Lower leg skin (tissue), 3 donors: Measurements from ENCODE around the gene AFF4.

Source experiments
- CTCF ChIP-seq, 3 donors: fragments of 450-650 bp; IDR thresholded peaks; one replicate each; pipeline ENCODE4 v1.5.1; 2016; ENCODE audit warnings: antibody characterized with exemption in 3 of 3, mild to moderate bottlenecking in 3 of 3, moderate library complexity in 2 of 3
- POLR2A ChIP-seq, 2 donors: fragments of 450-650 bp; IDR thresholded peaks; one replicate each; pipeline ENCODE4 v1.6.1; 2016 to 2017; ENCODE audit warnings: antibody characterized with exemption in 2 of 2, mild to moderate bottlenecking in 1 of 2, moderate library complexity in 1 of 2

DNA sequence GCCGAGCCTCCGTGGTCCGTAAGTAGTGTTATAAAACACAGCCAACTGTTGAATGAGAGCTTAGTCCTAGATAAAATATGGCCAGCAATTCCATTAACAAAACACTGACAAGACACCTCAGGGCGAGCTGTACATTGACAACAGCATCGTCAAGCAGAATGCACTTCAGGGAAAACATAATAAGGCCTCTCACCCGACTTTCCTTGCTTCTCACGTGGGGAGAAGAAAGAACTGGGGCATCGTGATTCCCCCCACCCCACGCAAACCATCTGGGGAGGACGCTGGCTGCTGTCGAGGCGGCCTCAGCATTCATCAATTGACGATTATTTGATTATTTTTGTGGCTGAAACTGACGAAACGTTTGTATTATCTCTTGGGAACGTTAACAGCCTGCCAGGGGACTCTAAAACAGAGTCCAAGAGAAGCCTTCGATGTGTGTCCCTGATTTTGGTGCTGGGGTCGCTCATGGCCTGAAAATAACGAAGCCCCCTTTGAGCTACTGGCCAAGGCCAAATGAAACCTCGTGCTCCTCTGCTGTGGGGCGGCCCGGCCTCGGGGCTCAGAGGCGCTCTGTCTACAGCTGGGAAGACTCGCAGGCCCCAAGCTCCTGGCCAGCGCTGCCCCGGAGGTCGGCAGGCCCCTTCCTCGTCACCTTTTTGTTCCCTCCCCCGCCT, 97.6 kb downstream of the AFF4 start:
- TF ChIP-seq CTCF (IDR thresholded peaks at IDR 0.05) (no peak), POLR2A (IDR thresholded peaks at IDR 0.05) (no peak)
